Choroid plexus epithelial cell (primary cell): ENCODE data around the gene ZNF408.

Experiments
- DNase-seq: peaks from one replicate; pipeline ENCODE4 v3.0.0-alpha.2; 2010; ENCODE audit warnings: low read depth
- H3K4me3 ChIP-seq: 2 replicates; pipeline ENCODE4 v1.5.1; 2011; ENCODE audit warnings: low read depth, mild to moderate bottlenecking, control low read depth, low read length, moderate library complexity
- CTCF ChIP-seq: conservative IDR thresholded peaks from 2 replicates; pipeline ENCODE4 v1.5.1; 2011; ENCODE audit warnings: low read depth, mild to moderate bottlenecking, control low read depth, inconsistent platforms, low read length, moderate library complexity

ZNF408 gene

GRCh38 chr11:46700241-46701077, at the start of gene ZNF408, which contains the start of gene ARHGAP1:
Gene ZNF408, plus strand, starts transcription at chr11:46701031. Its CDS starts 17 bp downstream, at chr11:46701048.
Gene ARHGAP1, minus strand, starts transcription at chr11:46700619. Its CDS starts 4,512 bp downstream, at chr11:46696107.
- no peak for TF ChIP-seq CTCF
- DNase-seq: peak; percentile 99
- H3K4me3 ChIP-seq: peak within 1 kb of the TSS; percentile 96

- H3K4me3 ChIP-seq: no peak overlapping the region
- peak; percentile 55 for DNase-seq
- no peak for TF ChIP-seq CTCF
Measured at GRCh38 chr11:46655631-46656030, 45.2 kb upstream of the ZNF408 start.

GRCh38 chr11:46657186-46657585, 43.6 kb upstream of the ZNF408 start:
- no peak for TF ChIP-seq CTCF
- DNase-seq: no peak
- no peak overlapping the region for H3K4me3 ChIP-seq

GRCh38 chr11:46658259-46658658, 42.6 kb upstream of the ZNF408 start:
- peak; percentile 91 for DNase-seq
- no peak for TF ChIP-seq CTCF
- no peak overlapping the region for H3K4me3 ChIP-seq

- no peak for TF ChIP-seq CTCF
- DNase-seq: peak; percentile 96
- no peak overlapping the region for H3K4me3 ChIP-seq
Measured at GRCh38 chr11:46659908-46660307, 40.9 kb upstream of the ZNF408 start.

GRCh38 chr11:46661836-46662235, 39.0 kb upstream of the ZNF408 start:
- DNase-seq: no peak
- TF ChIP-seq CTCF: no peak
- no peak overlapping the region for H3K4me3 ChIP-seq

GRCh38 chr11:46662366-46662765, 38.5 kb upstream of the ZNF408 start:
- no peak for TF ChIP-seq CTCF
- no peak for DNase-seq

More at GRCh38 chr11:46662366-46662765, 38.5 kb upstream of the ZNF408 start:
- H3K4me3 ChIP-seq: no peak overlapping the region
